Measurements from ENCODE around the gene STK17B.

DNA sequence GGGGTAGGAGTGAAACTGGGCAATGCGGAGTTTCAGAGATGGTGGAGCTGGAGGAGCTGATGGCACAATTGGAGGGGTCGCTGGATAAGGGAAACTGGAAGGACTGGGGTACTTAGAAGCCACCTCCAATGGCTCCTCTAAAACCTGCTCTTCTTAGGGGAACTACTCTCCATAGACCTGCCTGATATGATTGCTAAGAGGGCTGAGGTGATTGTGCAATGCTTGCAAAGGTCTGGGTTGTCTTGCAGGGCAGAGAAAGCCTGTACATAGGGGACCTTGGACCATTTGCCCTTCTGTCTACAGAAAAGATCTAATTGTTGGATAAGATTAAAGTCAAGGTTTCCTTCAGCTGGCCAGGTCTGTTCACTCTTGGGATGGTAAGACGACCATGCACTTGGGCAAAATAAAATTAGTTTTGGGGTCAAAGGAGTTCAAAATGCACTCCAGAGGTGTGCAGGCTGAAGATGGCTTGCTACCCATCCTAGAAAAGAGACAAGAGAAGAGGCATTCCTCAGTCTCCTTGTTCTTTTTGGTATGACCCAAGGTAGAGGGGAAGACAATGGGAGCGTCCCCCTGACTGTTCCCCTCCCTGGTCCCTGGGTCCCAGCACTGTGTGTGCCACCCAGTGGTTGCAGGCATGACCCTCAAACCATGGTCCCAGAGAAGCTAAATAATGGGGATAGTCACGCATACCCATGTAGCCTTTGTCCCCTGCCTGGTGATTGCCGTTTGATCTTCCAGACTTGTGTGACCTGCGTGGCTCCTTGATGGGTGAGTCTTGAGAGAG, 41.1 kb downstream of the STK17B start:
- TF ChIP-seq EZH2 (IDR thresholded peaks at IDR 0.05; ENCODE audit: low read length, unreplicated experiment) (no peak), EZH2phosphoT487 (IDR thresholded peaks at IDR 0.05; ENCODE audit: borderline replicate concordance, low read length) (no peak)
- TF ChIP-seq, protein P1, sequence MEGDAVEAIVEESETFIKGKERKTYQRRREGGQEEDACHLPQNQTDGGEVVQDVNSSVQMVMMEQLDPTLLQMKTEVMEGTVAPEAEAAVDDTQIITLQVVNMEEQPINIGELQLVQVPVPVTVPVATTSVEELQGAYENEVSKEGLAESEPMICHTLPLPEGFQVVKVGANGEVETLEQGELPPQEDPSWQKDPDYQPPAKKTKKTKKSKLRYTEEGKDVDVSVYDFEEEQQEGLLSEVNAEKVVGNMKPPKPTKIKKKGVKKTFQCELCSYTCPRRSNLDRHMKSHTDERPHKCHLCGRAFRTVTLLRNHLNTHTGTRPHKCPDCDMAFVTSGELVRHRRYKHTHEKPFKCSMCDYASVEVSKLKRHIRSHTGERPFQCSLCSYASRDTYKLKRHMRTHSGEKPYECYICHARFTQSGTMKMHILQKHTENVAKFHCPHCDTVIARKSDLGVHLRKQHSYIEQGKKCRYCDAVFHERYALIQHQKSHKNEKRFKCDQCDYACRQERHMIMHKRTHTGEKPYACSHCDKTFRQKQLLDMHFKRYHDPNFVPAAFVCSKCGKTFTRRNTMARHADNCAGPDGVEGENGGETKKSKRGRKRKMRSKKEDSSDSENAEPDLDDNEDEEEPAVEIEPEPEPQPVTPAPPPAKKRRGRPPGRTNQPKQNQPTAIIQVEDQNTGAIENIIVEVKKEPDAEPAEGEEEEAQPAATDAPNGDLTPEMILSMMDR (conservative IDR thresholded peaks at IDR 0.05; ENCODE audit: low read depth, low read length): no peak
